CD4-positive, alpha-beta T cell treated with Interleukin-17A for 4 hours (primary cell): Measurements from ENCODE around the gene CIAO2A.
"Not testable (repeated sequence)": the region's sequence is repeated elsewhere in the genome, so short reads cannot be mapped to it uniquely, and the experiment has no call there.

Experiments used
- DNase-seq: peaks from one replicate; pipeline ENCODE4 v3.0.0-alpha.2; 2020; ENCODE audit warnings: mixed read lengths

The CIAO2A gene, protein sequence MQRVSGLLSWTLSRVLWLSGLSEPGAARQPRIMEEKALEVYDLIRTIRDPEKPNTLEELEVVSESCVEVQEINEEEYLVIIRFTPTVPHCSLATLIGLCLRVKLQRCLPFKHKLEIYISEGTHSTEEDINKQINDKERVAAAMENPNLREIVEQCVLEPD

DNA sequence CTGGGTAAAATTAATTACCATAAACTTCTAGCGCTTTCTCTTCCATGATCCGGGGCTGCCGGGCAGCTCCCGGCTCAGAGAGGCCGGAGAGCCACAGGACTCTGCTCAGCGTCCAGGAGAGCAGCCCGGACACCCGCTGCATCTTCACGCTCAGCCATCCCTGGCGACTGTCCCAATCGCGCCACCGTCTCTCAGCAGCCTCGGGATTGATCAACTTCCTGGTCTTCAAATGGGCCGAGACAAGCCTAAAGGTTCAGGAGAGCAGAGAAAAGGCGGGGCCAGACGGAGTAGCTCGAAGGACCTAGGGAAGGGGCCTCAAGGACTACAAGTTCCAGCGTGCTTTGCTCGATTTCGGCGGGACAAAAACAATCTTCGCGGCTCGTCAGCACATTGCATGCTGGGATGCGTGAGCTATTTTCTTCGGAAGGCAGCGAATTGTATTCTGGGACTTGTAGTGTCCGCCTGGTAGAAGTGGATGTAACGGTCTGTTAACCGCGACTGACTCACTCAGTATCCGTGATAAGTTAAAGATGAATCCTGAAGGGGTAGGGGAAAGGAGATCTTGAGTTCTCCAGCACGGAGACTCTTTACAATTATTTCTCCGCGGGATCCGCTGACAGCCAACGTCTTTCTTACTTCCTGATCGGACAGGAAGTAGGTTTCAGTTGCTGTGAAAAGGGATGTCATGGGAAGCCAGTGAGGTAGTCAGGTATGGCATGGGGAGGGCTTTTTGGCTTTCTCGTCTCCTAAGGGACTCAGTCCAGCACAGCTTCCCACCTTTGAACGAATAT lies at the start of gene CIAO2A:
Gene CIAO2A (minus strand): TSS at position 212 of the 791 bp plus-strand sequence. CDS start 70 bp downstream, at position 142.
- peak; percentile 94 for DNase-seq

- DNase-seq: no peak
Observed at GRCh38 chr15:64143276-64143675, 49.6 kb upstream of the CIAO2A start.

DNA sequence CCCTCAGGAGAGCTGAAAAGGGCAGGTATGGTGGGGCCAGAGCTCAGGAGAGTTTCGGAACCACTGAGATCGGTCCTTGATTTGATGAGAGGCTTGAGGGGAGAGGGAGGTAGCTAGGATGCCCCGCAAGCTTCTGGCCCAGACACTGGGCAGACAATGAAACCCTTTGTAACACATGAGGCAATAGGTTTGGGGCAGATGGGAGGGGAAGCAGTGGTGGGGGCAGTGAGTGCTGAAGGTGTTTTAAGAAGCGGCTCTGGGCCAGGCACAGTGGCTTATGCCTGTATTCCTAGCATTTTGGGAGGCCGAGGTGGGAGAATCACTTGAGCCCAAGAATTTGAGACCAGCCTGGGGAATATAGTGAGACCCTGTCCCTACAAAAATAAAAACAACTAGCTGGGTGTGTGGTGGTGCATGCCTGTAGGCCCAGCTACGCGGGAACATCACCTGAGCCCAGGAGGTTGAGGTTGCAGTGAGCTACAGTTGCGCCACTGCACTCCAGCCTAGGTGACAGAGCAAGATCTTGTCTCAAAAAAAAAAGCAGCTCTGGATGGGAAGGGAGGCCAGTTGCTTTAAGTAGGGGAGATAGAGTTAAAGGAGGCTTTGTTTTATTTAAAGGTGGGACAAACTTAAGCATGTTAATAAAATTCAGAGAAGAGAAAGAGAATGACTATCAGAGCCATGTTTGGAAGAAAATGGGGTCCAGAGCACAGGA lies 48.3 kb upstream of the CIAO2A start:
- no peak for DNase-seq

- no peak for DNase-seq
Observed at GRCh38 chr15:64138331-64138941, 44.8 kb upstream of the CIAO2A start.

DNA sequence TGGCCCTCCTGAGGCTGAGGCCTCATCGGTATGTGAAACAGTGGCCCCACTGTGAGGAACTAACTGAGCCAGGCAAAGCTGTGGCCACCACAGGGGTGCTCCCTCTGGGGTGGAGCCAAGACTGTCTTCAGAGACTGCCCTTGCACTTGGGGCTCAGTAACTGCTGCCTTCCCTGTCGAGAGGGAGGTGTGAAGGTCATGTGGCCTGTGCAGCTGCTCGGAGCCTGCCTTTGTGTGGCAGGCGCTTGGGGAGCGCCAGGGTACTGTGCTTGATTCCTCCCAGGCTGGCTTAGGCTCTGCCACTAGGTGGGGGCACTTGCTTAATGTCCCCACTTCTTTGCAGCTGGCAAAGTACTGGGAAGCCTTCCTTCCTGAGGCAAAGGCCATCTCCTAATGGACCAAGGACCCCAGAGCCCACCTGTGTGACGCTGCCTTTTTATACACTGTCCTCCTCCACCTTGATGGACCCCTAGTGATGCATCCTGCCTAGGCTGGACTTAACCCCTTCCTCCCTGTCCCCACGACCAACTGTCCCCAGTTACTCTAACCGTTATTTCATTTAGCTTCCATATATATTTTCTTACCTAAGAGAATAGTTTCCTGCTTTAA lies 43.7 kb upstream of the CIAO2A start:
- DNase-seq: no peak

GRCh38 chr15:64136347-64136746 lies 42.7 kb upstream of the CIAO2A start:
- no peak for DNase-seq

DNA sequence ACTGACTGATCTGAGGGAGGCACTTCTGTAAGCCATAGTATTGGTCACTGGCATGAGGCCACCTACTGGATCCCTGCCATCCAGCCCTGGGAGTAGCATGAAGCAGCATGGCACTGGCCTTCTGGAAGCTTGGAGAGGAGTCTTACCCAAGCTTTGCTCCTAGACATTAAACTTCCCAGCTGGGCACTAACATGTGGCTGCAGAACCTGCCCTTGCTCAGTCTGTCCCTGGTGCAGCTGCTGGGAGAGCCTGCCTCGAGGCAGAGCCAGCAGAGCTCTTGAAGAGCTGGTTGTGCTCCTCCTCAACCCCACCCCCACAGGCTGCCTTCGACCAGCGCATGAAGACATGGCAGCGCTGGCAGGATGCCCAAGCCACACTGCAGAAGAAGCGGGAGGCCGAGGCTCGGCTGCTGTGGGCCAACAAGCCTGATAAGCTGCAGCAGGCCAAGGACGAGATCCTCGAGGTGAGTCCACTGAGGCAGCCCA lies 40.7 kb upstream of the CIAO2A start:
- no peak for DNase-seq

DNA sequence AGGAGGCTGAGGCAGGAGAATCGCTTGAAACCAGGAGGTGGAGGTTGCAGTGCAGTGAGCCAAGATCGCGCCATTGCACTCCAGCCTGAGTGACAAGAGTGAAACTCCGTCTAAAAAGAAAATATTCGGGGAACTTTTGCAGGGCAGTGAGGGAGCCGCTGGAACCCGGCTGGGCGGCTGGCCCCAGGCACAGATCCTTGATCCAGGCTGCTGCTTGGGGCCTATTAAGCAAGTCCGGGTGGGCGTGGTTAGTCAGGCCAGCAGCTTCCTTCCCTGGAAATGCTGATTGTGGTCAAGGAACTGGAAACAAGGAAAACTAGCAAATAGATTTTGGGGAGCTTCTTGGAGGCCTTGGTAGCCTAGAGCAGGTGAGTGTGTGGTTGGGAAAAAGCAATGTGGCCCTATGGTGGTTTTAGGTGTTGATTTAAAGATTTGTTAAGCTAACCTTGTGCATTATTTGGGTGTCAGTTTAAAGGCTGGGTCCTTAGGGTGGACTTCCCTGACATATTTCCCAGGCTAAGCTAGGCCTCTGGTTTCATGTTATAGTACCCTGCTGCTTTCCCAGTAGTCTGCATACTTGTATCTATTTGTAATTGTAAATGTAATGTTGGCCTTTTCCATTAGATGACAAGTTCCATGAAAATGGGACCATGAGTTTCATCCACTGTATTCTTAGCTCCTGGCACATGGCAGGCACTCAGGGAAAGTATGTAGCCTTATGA lies 40.1 kb upstream of the CIAO2A start:
- DNase-seq: no peak

- DNase-seq: no peak
Observed at GRCh38 chr15:64132217-64132616, 38.6 kb upstream of the CIAO2A start.

- no peak for DNase-seq
Observed at GRCh38 chr15:64131547-64131946, 37.9 kb upstream of the CIAO2A start.

- DNase-seq: no peak
Observed at GRCh38 chr15:64130159-64130558, 36.5 kb upstream of the CIAO2A start.

- DNase-seq: no peak
Observed at GRCh38 chr15:64127521-64128270, 34.1 kb upstream of the CIAO2A start.

DNA sequence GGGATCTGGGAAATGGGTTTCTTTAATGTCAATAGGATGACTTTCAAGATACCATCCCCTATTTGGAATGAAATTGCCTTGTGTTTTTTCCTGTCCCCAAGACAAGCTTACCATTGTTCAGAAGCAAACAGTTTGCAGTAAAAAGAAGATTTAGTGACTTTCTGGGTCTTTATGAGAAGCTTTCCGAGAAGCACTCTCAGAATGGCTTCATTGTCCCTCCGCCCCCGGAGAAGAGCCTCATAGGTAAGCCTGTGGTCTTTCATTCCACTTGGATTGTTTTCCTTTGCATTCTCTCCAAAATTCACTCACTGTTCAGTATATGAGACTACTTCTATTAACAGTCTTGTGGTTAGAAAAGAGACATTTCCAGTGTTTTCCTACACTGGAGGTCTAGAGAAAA lies 32.3 kb upstream of the CIAO2A start:
- no peak for DNase-seq

DNA sequence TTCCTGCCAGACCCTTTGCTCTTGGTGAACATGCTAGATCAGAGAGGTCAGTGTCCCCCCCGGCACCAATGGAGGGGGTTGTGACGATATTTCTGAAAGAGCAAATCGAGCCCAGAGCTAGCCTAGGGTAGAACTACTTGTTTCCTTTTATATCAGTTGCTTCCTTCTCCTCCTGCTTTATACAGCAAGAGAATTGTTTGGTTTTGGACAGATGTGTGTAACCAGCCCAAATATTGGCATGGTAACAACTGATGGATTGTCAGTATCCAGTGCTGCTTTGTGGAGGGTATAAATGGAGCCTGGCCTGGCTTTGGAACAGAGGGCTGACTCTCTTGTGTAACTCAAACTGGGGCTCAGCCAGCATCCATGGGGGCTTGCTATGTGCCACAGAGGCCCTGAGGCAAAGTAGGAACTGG lies 29.3 kb upstream of the CIAO2A start:
- no peak for DNase-seq

DNA sequence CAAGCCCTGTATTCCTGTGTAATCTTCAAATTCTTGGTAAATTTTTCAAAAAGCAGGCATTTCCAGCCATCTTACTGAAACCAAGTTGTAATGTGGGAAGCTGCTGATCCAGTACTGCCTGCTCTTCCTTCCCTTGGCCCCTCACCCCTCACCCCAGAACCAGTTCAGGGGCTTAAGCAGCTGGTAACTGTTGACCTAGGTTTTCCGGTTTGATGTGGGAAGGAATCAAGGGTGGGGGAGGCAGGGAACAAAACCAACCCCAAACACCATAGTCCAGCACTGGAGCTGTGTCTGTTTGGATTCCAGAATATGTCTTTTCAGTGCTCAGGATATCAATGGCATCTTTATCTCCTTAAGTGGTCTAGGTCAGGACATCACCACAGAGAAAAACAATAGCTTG lies 28.8 kb upstream of the CIAO2A start:
- DNase-seq: no peak

GRCh38 chr15:64121614-64122013 lies 28.0 kb upstream of the CIAO2A start:
- no peak for DNase-seq

GRCh38 chr15:64120322-64120721 lies 26.7 kb upstream of the CIAO2A start:
- not testable (repeated sequence) for DNase-seq

- no peak for DNase-seq
Observed at GRCh38 chr15:64117759-64118487, 24.3 kb upstream of the CIAO2A start.

- DNase-seq: no peak
Observed at GRCh38 chr15:64112904-64113303, 19.3 kb upstream of the CIAO2A start.

DNA sequence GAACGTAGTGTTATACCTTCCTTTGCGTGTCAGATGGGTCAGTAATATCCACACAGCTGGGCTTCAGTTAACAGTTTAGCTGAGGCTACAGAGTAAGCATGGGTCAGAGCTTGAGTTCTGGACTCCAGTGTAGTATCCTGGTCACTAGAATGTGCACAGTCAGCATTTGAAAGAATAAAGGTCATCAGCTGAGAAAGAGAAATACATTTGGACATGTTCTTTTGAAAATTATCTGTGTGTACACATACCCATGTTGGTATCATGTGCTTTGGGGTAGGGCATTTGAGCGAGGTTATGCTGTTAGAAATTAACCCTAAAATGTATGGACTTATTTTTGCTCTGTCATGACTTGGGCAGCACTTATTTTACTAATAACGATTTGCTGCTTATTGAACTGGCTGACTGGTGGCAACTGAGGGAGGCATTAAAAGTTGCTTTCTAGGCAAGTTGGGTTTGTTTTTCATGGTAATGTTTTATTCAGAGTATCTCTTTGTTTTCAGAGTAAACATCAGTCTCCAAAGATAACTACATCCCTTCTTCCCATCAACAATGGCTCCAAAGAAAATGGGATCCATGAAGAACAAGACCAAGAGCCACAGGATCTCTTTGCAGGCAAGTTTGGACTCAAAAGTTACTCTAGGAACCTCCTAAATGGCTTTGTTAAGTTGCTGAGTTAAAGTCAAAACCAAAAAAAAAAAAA lies 18.6 kb upstream of the CIAO2A start:
- no peak for DNase-seq
